ENCODE measurements around the gene GABRA4. TPM values are rescaled to one million over a fixed set of nuclear protein-coding genes. Genes with fewer than 3 reads are reported as not detected.

The GABRA4 gene
- total RNA-seq, 1 experiment from 2014 or later: not detected

DNA sequence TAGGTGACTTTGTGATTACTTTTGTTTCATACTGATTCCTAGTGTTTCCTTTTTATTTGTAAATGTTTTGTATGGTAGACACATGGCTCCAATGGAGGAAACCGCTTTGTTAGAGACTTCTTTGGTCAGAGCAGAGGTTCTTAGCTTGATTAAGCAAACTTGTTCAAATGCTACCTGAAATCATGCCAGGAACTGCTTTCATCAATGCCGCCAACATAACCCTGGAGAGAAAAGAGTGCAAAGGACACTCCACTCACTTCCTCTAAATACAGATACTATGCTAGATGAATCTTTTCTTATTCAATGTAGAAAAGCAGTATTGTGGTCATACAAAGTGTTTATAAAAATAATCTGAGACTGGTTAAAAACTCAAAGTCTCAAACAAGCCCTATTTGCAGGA lies 58.7 kb downstream of the GABRA4 start:
- Histone ChIP-seq H4K5ac (ENCODE audit: insufficient read length, low read depth, low read length) (no peak overlapping the region), H3K14ac (ENCODE audit: insufficient read depth, low read length) (no peak overlapping the region), H3K79me2 (ENCODE audit: insufficient read depth, low read length) (no peaks in the 10 kb centered on the region), H3K9me3 (ENCODE audit: control insufficient read depth, low read depth, low read length) (no peaks in the 10 kb centered on the region), H2BK5ac (ENCODE audit: insufficient read length, low read length) (no peak overlapping the region), H3K79me1 (ENCODE audit: insufficient read depth, low read depth, low read length, poor library complexity, severe bottlenecking) (no peaks in the 10 kb centered on the region), H3K18ac (ENCODE audit: insufficient read length, low read depth, low read length) (no peak overlapping the region), H4K91ac (ENCODE audit: insufficient read length, low read depth, low read length) (no peak overlapping the region), H4K20me1 (ENCODE audit: control insufficient read depth, insufficient read depth, insufficient read length) (no peaks in the 10 kb centered on the region), H2BK12ac (ENCODE audit: insufficient read length, low read depth, low read length) (no peak overlapping the region), H3K4ac (ENCODE audit: low read depth, low read length) (no peak overlapping the region), H3T11ph (ENCODE audit: low read length) (no peak overlapping the region), H3K9ac (ENCODE audit: extremely low read depth, insufficient read length, low read length) (no peak overlapping the region), H3K23ac (ENCODE audit: insufficient read length, low read depth, low read length) (no peak overlapping the region), H3K23me2 (ENCODE audit: insufficient read length, low read depth, low read length, poor library complexity, severe bottlenecking) (no peaks in the 10 kb centered on the region), H3K56ac (ENCODE audit: insufficient read length, low read depth, low read length) (no peak overlapping the region), H2AFZ (ENCODE audit: low read length) (no peak overlapping the region), H3K4me2 (ENCODE audit: insufficient read depth, insufficient read length, low read length) (no peak overlapping the region), H3K27me3 (ENCODE audit: insufficient read depth, low read length) (no peaks in the 10 kb centered on the region), H2BK120ac (ENCODE audit: low read depth, low read length, poor library complexity, severe bottlenecking) (no peak overlapping the region), H3K4me1 (ENCODE audit: insufficient read depth, low read length) (no peaks in the 10 kb centered on the region), H4K8ac (replicated peaks; ENCODE audit: insufficient read length, low read depth, low read length) (no peak overlapping the region), H2BK15ac (ENCODE audit: low read depth, low read length) (no peak overlapping the region), H2AK5ac (ENCODE audit: insufficient read length, low read length) (no peak overlapping the region), H3K27ac (ENCODE audit: insufficient read length, low read depth, low read length) (no peak overlapping the region), H2BK20ac (ENCODE audit: low read depth, low read length, poor library complexity, severe bottlenecking) (no peak overlapping the region)
- H3K9me3 Mint-ChIP-seq: no peaks in the 10 kb centered on the region
- H3K4me3 Mint-ChIP-seq: no peak overlapping the region
- no peaks in the 10 kb centered on the region for H3K36me3 Mint-ChIP-seq (ENCODE audit: insufficient read depth in 1 of 3, low read depth in 3 of 3)
- TF ChIP-seq, protein P1, sequence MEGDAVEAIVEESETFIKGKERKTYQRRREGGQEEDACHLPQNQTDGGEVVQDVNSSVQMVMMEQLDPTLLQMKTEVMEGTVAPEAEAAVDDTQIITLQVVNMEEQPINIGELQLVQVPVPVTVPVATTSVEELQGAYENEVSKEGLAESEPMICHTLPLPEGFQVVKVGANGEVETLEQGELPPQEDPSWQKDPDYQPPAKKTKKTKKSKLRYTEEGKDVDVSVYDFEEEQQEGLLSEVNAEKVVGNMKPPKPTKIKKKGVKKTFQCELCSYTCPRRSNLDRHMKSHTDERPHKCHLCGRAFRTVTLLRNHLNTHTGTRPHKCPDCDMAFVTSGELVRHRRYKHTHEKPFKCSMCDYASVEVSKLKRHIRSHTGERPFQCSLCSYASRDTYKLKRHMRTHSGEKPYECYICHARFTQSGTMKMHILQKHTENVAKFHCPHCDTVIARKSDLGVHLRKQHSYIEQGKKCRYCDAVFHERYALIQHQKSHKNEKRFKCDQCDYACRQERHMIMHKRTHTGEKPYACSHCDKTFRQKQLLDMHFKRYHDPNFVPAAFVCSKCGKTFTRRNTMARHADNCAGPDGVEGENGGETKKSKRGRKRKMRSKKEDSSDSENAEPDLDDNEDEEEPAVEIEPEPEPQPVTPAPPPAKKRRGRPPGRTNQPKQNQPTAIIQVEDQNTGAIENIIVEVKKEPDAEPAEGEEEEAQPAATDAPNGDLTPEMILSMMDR (conservative IDR thresholded peaks at IDR 0.05): no peak
- no CpG with 5 or more reads among the region's 2 CpGs for WGBS (ENCODE audit: extremely low coverage, insufficient read length, low lambda C conversion rate)
- H3K27me3 Mint-ChIP-seq (ENCODE audit: low read depth): no peaks in the 10 kb centered on the region
- H3K4me1 Mint-ChIP-seq: no peaks in the 10 kb centered on the region
- DNase-seq: no peak
- no peak overlapping the region for H3K27ac Mint-ChIP-seq
